ENCODE results near the gene NLRP8. TPM values are rescaled to one million over a fixed set of nuclear protein-coding genes. Genes with fewer than 3 reads are reported as not detected.
"Not testable (repeated sequence)": the region's sequence is repeated elsewhere in the genome, so short reads cannot be mapped to it uniquely, and the experiment has no call there.

The NLRP8 gene
- total RNA-seq, 1 donor from 2014 or later, result not detected

- no peak for TF ChIP-seq CTCF (IDR thresholded peaks at IDR 0.05)
- peaks cover 41% of the 10 kb centered on the region for H3K9me3 Mint-ChIP-seq (ENCODE audit: low read depth)
- no peaks in the 10 kb centered on the region for H3K4me1 Mint-ChIP-seq (ENCODE audit: low read depth)
- H3K4me3 Mint-ChIP-seq (ENCODE audit: unreplicated experiment), result no peak overlapping the region
- no peaks in the 10 kb centered on the region for H3K27me3 Mint-ChIP-seq (ENCODE audit: low read depth)
- DNase-seq (ENCODE audit: low spot score), result no peak
- H3K27ac Mint-ChIP-seq (ENCODE audit: unreplicated experiment), result no peak overlapping the region
- H3K36me3 Mint-ChIP-seq (ENCODE audit: low read depth), result peaks cover 2% of the 10 kb centered on the region
These were observed 45.9 kb downstream of the NLRP8 start for GRCh38 chr19:55993492-55993891.

- Mint-ChIP-seq H3K27ac (ENCODE audit: unreplicated experiment) (no peak overlapping the region), H3K36me3 (ENCODE audit: low read depth) (no peaks in the 10 kb centered on the region), H3K27me3 (ENCODE audit: low read depth) (no peaks in the 10 kb centered on the region), H3K4me1 (ENCODE audit: low read depth) (no peaks in the 10 kb centered on the region), H3K4me3 (ENCODE audit: unreplicated experiment) (no peak overlapping the region), H3K9me3 (ENCODE audit: low read depth) (peaks cover 60% of the 10 kb centered on the region)
- no peak for TF ChIP-seq CTCF (IDR thresholded peaks at IDR 0.05)
- DNase-seq (ENCODE audit: low spot score), result no peak
These were observed 67.1 kb downstream of the NLRP8 start for GRCh38 chr19:56014765-56015164.

GRCh38 chr19:56015756-56016155 lies 68.1 kb downstream of the NLRP8 start:
- no peak for DNase-seq (ENCODE audit: low spot score)
- H3K27me3 Mint-ChIP-seq (ENCODE audit: low read depth), result no peaks in the 10 kb centered on the region
- no peak overlapping the region for H3K4me3 Mint-ChIP-seq (ENCODE audit: unreplicated experiment)
- H3K9me3 Mint-ChIP-seq (ENCODE audit: low read depth), result peaks cover 54% of the 10 kb centered on the region
- no peaks in the 10 kb centered on the region for H3K4me1 Mint-ChIP-seq (ENCODE audit: low read depth)
- no peaks in the 10 kb centered on the region for H3K36me3 Mint-ChIP-seq (ENCODE audit: low read depth)
- H3K27ac Mint-ChIP-seq (ENCODE audit: unreplicated experiment), result no peak overlapping the region
- no peak for TF ChIP-seq CTCF (IDR thresholded peaks at IDR 0.05)

- peaks cover 47% of the 10 kb centered on the region for H3K9me3 Mint-ChIP-seq (ENCODE audit: low read depth)
- not testable (repeated sequence) for H3K36me3 Mint-ChIP-seq (ENCODE audit: low read depth); H3K27me3 Mint-ChIP-seq (ENCODE audit: low read depth); H3K27ac Mint-ChIP-seq (ENCODE audit: unreplicated experiment); H3K4me1 Mint-ChIP-seq (ENCODE audit: low read depth); H3K4me3 Mint-ChIP-seq (ENCODE audit: unreplicated experiment); DNase-seq (ENCODE audit: low spot score)
These were observed 71.7 kb downstream of the NLRP8 start for GRCh38 chr19:56019325-56019724.

- not testable (repeated sequence) for H3K36me3 Mint-ChIP-seq (ENCODE audit: low read depth); H3K4me3 Mint-ChIP-seq (ENCODE audit: unreplicated experiment); H3K4me1 Mint-ChIP-seq (ENCODE audit: low read depth); DNase-seq (ENCODE audit: low spot score); H3K27ac Mint-ChIP-seq (ENCODE audit: unreplicated experiment); H3K27me3 Mint-ChIP-seq (ENCODE audit: low read depth)
- peaks cover 45% of the 10 kb centered on the region for H3K9me3 Mint-ChIP-seq (ENCODE audit: low read depth)
These were observed 72.8 kb downstream of the NLRP8 start for GRCh38 chr19:56020355-56020975.

GRCh38 chr19:56026769-56027168 lies 79.1 kb downstream of the NLRP8 start:
- no peak overlapping the region for H3K4me3 Mint-ChIP-seq (ENCODE audit: unreplicated experiment)
- no peaks in the 10 kb centered on the region for H3K36me3 Mint-ChIP-seq (ENCODE audit: low read depth)
- H3K9me3 Mint-ChIP-seq (ENCODE audit: low read depth), result peaks cover 42% of the 10 kb centered on the region
- no peak for TF ChIP-seq CTCF (IDR thresholded peaks at IDR 0.05)
- DNase-seq (ENCODE audit: low spot score), result no peak
- no peaks in the 10 kb centered on the region for H3K4me1 Mint-ChIP-seq (ENCODE audit: low read depth)
- no peaks in the 10 kb centered on the region for H3K27me3 Mint-ChIP-seq (ENCODE audit: low read depth)
- no peak overlapping the region for H3K27ac Mint-ChIP-seq (ENCODE audit: unreplicated experiment)

Other genes with a start within 250 kb of the NLRP8 start
- gene NLRP9, start 209.4 kb upstream of the NLRP8 start, total RNA-seq, result not detected in 3 replicates
- not detected in 3 replicates for gene RFPL4A, start 188.7 kb upstream of the NLRP8 start, total RNA-seq
- gene RFPL4AL1, start 178.7 kb upstream of the NLRP8 start, total RNA-seq, result not detected in 3 replicates
- not detected in 3 replicates for gene NLRP11, start 115.8 kb upstream of the NLRP8 start, total RNA-seq
- not detected in 3 replicates for gene NLRP4, start 111.3 kb upstream of the NLRP8 start, total RNA-seq
- gene NLRP13, start 15.5 kb upstream of the NLRP8 start, total RNA-seq, result not detected in 3 replicates
- not detected in 3 replicates for gene NLRP5, start 38.9 kb downstream of the NLRP8 start, total RNA-seq
- 22.4 to 26.6 TPM (median 26.5 TPM) in 3 replicates for gene ZNF787, start 173.5 kb downstream of the NLRP8 start, total RNA-seq
- 30.4 to 33.1 TPM (median 31.5 TPM) in 3 replicates for gene ZNF444, start 193.5 kb downstream of the NLRP8 start, total RNA-seq
- gene GALP, start 228.2 kb downstream of the NLRP8 start, total RNA-seq, result not detected in 3 replicates
- gene ZSCAN5B, start 250.0 kb downstream of the NLRP8 start, total RNA-seq, result not detected in 3 replicates